Measurements from ENCODE around the gene TBC1D16. TPM values are rescaled to one million over a fixed set of nuclear protein-coding genes. Genes with fewer than 3 reads are reported as not detected.

Gene TBC1D16
- total RNA-seq, 3 donors from 2014 or later: 10.9 to 23.4 (median 22.1) TPM

DNA sequence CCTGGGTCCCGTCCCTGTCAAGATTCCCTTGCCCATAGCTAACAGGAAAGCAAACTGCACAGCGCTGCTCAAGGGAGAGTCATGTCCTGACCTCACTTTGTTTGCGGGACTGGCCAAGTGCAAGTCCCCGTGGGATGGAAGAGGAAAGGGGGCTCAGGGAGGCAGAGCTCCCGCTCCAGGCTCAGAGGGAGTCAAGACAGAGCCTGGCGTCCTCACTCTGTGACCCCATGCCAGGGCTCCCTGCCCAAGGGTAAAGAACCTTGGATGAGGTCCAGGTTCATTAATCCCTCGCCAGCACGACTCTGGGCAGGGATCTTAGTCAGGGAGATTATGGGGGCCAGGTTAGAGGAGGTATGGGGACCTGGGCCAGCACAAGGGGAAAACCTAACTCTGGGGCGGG lies 145.0 kb downstream of the TBC1D16 start:
- intact Hi-C loops (cut with DNase I, micrococcal nuclease): no loop called here
- no peak overlapping the region for H3K4me3 ChIP-seq
- TF ChIP-seq, protein P1, sequence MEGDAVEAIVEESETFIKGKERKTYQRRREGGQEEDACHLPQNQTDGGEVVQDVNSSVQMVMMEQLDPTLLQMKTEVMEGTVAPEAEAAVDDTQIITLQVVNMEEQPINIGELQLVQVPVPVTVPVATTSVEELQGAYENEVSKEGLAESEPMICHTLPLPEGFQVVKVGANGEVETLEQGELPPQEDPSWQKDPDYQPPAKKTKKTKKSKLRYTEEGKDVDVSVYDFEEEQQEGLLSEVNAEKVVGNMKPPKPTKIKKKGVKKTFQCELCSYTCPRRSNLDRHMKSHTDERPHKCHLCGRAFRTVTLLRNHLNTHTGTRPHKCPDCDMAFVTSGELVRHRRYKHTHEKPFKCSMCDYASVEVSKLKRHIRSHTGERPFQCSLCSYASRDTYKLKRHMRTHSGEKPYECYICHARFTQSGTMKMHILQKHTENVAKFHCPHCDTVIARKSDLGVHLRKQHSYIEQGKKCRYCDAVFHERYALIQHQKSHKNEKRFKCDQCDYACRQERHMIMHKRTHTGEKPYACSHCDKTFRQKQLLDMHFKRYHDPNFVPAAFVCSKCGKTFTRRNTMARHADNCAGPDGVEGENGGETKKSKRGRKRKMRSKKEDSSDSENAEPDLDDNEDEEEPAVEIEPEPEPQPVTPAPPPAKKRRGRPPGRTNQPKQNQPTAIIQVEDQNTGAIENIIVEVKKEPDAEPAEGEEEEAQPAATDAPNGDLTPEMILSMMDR (IDR thresholded peaks at IDR 0.05): no peak
- ATAC-seq (no peak), DNase-seq (no peak)
- no peaks in the 10 kb centered on the region for H3K36me3 ChIP-seq (ENCODE audit: low read depth)
- H3K4me1 ChIP-seq (ENCODE audit: low read depth): peaks cover 11% of the 10 kb centered on the region
- no peaks in the 10 kb centered on the region for H3K9me3 ChIP-seq

DNA sequence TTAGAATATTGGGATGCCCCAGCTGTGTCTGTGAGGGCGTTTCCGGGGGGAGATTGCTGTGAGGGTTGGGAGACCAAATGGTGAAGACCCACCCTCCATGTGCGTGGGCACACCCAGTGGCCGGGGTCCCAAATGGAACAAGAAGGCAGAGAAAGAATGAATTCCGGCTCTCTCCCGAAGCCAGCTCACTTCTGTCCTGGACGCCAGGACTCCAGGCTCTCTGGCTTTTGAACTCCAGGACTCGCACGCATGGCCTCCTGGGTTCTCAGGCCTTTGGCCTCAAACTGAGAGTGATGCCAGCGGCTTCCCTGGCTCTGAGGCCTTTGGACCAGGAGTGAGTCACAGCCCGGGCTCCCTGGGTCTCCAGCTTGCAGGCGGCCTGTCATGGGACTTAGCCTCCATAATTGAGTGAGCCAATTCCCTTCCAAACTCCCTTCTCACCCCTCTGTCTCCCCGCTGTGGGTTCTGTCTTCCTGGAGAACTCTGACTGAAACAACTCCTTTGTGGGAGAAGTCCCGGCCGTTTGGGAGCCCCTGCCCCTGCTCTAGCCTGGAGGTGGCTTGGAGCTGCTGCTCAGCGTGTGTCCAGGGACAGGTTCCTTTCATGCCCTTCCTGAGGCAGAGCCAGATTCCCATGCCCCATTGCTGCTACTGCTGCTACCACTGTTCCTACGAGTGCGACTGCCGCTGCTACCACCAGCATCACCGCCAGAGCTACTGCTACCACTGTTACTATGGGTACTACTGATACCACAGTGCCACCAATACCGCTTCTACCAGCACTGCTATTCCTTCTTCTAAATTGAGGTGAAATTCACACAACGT lies 146.6 kb downstream of the TBC1D16 start:
- TF ChIP-seq, protein P1 (IDR thresholded peaks at IDR 0.05): no peak
- DNase-seq (no peak), ATAC-seq (no peak)
- Histone ChIP-seq H3K9me3 (no peaks in the 10 kb centered on the region), H3K4me1 (ENCODE audit: low read depth) (peaks cover 11% of the 10 kb centered on the region), H3K36me3 (ENCODE audit: low read depth) (no peaks in the 10 kb centered on the region), H3K4me3 (no peak overlapping the region)
- intact Hi-C loops (cut with DNase I, micrococcal nuclease): no loop called here

DNA sequence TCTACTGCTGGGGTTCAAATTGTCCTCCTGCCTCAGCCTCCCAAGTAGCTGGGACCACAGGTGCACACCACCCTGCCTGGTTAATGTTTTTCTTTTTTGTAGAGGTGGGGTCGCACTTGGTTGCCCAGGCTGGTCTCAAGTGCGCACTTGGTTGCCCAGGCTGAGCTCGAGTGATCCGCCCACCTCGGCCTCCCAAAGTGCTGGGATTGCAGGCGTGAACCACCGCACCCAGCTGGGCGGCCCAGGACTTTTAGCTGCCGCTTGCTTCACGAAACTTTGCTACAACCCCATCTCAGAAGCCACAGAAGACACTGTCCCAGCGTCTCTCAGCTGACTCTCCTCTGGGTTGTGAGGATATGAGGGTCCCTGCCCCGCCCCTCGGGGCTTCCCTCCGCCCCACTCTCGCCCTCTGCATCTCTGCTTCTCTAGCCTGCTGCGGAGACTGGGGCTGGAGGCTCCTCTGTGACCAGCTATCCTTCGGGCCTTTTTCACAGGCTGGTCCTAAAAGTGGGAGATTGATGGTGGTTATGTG lies 147.6 kb downstream of the TBC1D16 start:
- Histone ChIP-seq H3K4me3 (no peak overlapping the region), H3K9me3 (no peaks in the 10 kb centered on the region), H3K4me1 (ENCODE audit: low read depth) (peaks cover 10% of the 10 kb centered on the region), H3K36me3 (ENCODE audit: low read depth) (no peaks in the 10 kb centered on the region)
- no peak for DNase-seq
- ATAC-seq: no peak
- intact Hi-C loops (cut with DNase I, micrococcal nuclease): no loop called here
- TF ChIP-seq, protein P1 (IDR thresholded peaks at IDR 0.05): no peak

DNA sequence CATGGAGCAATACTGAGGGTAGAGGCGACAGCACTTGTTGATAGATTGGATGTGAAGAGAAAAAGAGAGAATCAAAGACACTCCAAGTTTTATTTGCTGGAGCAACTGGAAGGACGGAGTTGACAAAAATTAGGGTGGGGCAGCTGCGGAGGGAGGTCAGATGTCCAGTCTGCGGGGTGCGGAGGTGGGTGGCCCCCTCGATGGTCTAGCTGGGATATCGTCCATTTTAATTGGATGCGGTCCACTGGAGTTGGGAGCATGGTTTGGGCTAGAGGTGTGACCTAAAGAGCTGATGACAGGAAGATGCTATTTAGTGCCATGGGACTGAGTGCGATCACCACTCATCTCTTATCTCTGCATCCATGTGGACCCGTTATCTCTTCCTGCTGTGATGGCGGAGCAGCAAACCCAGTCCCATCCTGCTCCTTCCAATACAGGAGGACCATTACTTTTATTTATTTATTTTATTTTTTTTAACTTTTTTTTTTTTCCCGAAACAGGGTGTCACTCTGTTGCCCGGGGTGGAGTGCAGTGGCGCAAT lies 148.2 kb downstream of the TBC1D16 start:
- Histone ChIP-seq H3K36me3 (ENCODE audit: low read depth) (no peaks in the 10 kb centered on the region), H3K9me3 (no peaks in the 10 kb centered on the region), H3K4me3 (no peak overlapping the region), H3K4me1 (ENCODE audit: low read depth) (peaks cover 5% of the 10 kb centered on the region)
- no peak for ATAC-seq
- intact Hi-C loops (cut with DNase I, micrococcal nuclease): no loop called here
- TF ChIP-seq, protein P1 (IDR thresholded peaks at IDR 0.05): no peak
- DNase-seq: no peak

DNA sequence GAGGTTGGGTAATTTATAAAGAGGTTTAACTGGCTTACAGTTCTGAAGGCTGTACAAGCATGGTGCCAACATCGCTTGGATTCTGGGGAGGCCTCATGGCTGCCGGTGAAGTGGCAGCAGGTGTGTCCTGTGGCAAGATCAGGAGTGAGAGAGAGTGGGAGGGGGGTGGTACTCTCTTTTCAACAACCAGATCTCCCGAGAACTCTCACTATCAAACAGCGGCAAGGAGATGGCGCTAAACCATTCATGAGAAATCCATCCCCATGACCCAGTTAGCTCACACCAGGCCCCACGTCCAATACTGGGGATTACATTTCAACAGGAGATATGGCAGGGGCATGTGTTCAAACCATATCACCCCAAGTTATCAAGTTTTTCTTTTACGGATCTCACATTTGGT lies 152.5 kb downstream of the TBC1D16 start:
- no peak overlapping the region for H3K4me3 ChIP-seq
- no peaks in the 10 kb centered on the region for H3K9me3 ChIP-seq
- TF ChIP-seq, protein P1 (IDR thresholded peaks at IDR 0.05): no peak
- intact Hi-C loops (cut with DNase I, micrococcal nuclease): no loop called here
- no peaks in the 10 kb centered on the region for H3K4me1 ChIP-seq (ENCODE audit: low read depth)
- peak in 1 of 3 donors; percentile 4 for DNase-seq
- ATAC-seq: no peak
- H3K36me3 ChIP-seq (ENCODE audit: low read depth): no peaks in the 10 kb centered on the region

Other genes with a start within 250 kb of the TBC1D16 start
- gene CBX8, start 238.8 kb downstream of the TBC1D16 start, total RNA-seq: 1 to 10 TPM; 3.4 to 4.7 (median 4.0) TPM
- 10 to 100 TPM; 10.2 to 14.2 (median 13.2) TPM for gene CBX4, start 196.4 kb downstream of the TBC1D16 start, total RNA-seq
- 1 to 10 TPM; 2.1 to 5.9 (median 2.7) TPM for gene CCDC40, start 770 bp upstream of the TBC1D16 start, total RNA-seq
- 10 to 100 TPM; 23.4 to 50.0 (median 49.3) TPM for gene GAA, start 65.7 kb upstream of the TBC1D16 start, total RNA-seq
- 10 to 100 TPM; 59.2 to 80.2 (median 61.8) TPM for gene EIF4A3, start 111.3 kb upstream of the TBC1D16 start, total RNA-seq
- gene CARD14, start 134.2 kb upstream of the TBC1D16 start, total RNA-seq: 1 to 10 TPM in 2 of 3 donors, under 1 TPM in 1; 0.38 to 2.4 (median 1.4) TPM
- 10 to 100 TPM; 39.7 to 44.8 (median 42.5) TPM for gene SGSH, start 184.5 kb upstream of the TBC1D16 start, total RNA-seq
- gene SLC26A11, start 184.6 kb upstream of the TBC1D16 start, total RNA-seq: 10 to 100 TPM; 13.8 to 18.1 (median 14.0) TPM
- 100 to 1,000 TPM; 135 to 143 (median 136) TPM for gene RNF213, start 225.0 kb upstream of the TBC1D16 start, total RNA-seq

Measured in mucosa of descending colon (tissue), 3 donors.